AG09319 (cell line): ENCODE data around the gene ADCY2.

Experiments used
- DNase-seq: peaks from one replicate; pipeline ENCODE4 v3.0.0-alpha.2; 2010; ENCODE audit warnings: low read depth; ENCODE audit errors: extremely low read depth
- CTCF ChIP-seq: IDR thresholded peaks from 2 replicates; pipeline ENCODE4 v1.5.1; 2011; ENCODE audit warnings: low read depth, mild to moderate bottlenecking, inconsistent platforms, low read length, moderate library complexity

Gene ADCY2

GRCh38 chr5:7415123-7415522 is 19.2 kb downstream of the ADCY2 start:
- no peak for DNase-seq
- no peak for TF ChIP-seq CTCF

GRCh38 chr5:7415587-7416535 is 19.9 kb downstream of the ADCY2 start:
- no peak for TF ChIP-seq CTCF
- no peak for DNase-seq

- TF ChIP-seq CTCF: no peak
- no peak for DNase-seq
These were observed 22.3 kb downstream of the ADCY2 start for GRCh38 chr5:7418276-7418675.

- TF ChIP-seq CTCF: no peak
These were observed 23.4 kb downstream of the ADCY2 start for GRCh38 chr5:7419367-7419766.

GRCh38 chr5:7419846-7420245 is 23.9 kb downstream of the ADCY2 start:
- no peak for DNase-seq
- TF ChIP-seq CTCF: no peak

More at GRCh38 chr5:7419367-7419766, 23.4 kb downstream of the ADCY2 start:
- no peak for DNase-seq

- no peak for TF ChIP-seq CTCF
- no peak for DNase-seq
These were observed 24.8 kb downstream of the ADCY2 start for GRCh38 chr5:7420510-7421280.
